AG10803 (cell line): ENCODE results near the gene PGBD2.

ENCODE experiments used
- DNase-seq: peaks from one replicate; pipeline ENCODE4 v3.0.0; 2010; ENCODE audit warnings: low read depth
- H3K4me3 ChIP-seq: 2 replicates; pipeline ENCODE4 v1.5.1; 2011; ENCODE audit warnings: mild to moderate bottlenecking, low read length, control low read depth
- TF ChIP-seq, protein P1 (sequence below): conservative IDR thresholded peaks from 2 replicates; pipeline ENCODE4 v1.5.1; 2011; ENCODE audit warnings: mild to moderate bottlenecking, low read length, control low read depth, inconsistent platforms

PGBD2 gene

DNA sequence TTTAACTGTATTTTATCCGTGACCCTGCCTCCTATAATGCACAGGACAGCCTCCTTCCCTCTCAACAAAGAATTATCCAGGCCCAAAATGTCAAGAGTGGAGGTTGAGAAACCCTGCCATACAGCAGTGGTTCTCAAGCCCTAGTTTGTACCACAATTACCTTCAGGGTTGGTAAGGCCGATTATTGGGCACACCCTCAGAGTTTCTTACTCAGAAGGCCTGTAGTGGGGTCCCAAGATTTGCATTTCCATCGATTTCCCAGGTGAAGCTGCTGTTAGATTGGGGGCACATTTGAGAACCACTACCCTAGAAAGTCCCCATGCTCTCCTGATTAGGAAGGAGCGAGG is 400 bp upstream of the PGBD2 start:
- H3K4me3 ChIP-seq = peak overlapping the region; percentile 93
- TF ChIP-seq, protein P1, sequence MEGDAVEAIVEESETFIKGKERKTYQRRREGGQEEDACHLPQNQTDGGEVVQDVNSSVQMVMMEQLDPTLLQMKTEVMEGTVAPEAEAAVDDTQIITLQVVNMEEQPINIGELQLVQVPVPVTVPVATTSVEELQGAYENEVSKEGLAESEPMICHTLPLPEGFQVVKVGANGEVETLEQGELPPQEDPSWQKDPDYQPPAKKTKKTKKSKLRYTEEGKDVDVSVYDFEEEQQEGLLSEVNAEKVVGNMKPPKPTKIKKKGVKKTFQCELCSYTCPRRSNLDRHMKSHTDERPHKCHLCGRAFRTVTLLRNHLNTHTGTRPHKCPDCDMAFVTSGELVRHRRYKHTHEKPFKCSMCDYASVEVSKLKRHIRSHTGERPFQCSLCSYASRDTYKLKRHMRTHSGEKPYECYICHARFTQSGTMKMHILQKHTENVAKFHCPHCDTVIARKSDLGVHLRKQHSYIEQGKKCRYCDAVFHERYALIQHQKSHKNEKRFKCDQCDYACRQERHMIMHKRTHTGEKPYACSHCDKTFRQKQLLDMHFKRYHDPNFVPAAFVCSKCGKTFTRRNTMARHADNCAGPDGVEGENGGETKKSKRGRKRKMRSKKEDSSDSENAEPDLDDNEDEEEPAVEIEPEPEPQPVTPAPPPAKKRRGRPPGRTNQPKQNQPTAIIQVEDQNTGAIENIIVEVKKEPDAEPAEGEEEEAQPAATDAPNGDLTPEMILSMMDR = no peak
- no peak for DNase-seq

- peak; percentile 59 for DNase-seq
- TF ChIP-seq, protein P1 = no peak
- H3K4me3 ChIP-seq = peak overlapping the region; percentile 70
These were observed 972 bp downstream of the PGBD2 start for GRCh38 chr1:248906753-248907661.

GRCh38 chr1:248910761-248911160 is 4.7 kb downstream of the PGBD2 start:
- H3K4me3 ChIP-seq = no peak overlapping the region
- DNase-seq = no peak
- TF ChIP-seq, protein P1 = no peak

DNA sequence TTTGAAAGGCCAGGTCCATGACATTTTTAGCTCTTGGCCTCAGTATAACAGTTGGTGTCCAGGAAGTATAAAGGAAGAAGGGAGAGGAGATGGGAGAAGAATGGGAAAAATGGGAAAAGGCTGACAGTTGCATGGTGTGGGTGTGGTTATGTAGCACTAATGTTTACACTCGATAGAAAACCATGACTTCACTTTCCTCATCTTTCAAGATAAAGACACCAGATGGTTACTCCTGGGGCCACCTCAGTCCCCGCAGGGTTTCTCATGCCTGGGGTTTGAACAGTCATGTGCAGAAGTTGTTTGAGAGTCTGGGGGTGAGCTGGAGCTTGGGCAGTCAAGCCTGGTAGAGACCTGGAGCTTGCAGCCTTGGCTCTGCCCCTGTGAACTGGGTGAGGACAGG is 7.9 kb downstream of the PGBD2 start:
- no peak overlapping the region for H3K4me3 ChIP-seq
- TF ChIP-seq, protein P1 = no peak

GRCh38 chr1:248914796-248915381 is 8.9 kb downstream of the PGBD2 start:
- no peak for DNase-seq
- TF ChIP-seq, protein P1 = no peak
- H3K4me3 ChIP-seq = no peak overlapping the region

More for the DNA sequence above, 7.9 kb downstream of the PGBD2 start:
- no peak for DNase-seq

GRCh38 chr1:248918131-248918530 is 12.1 kb downstream of the PGBD2 start:
- TF ChIP-seq, protein P1 = no peak
- H3K4me3 ChIP-seq = no peak overlapping the region
- DNase-seq = peak; percentile 59
